Parathyroid adenoma (tissue), 2 donors: Measurements from ENCODE around the gene EPHA1.

Experiments used
- H2AFZ ChIP-seq: fragments of 300-600 bp; sonication (generic); one replicate; pipeline ENCODE4 v1.7.0; 2017; ENCODE audit warnings: antibody characterized with exemption, mild to moderate bottlenecking
- H3K27ac ChIP-seq: fragments of 300-600 bp; sonication (generic); one replicate; pipeline ENCODE4 v1.7.0; 2017
- H3K27me3 ChIP-seq: fragments of 300-600 bp; sonication (generic); one replicate; pipeline ENCODE4 v1.7.0; 2017; ENCODE audit warnings: low read length; ENCODE audit not compliant: control insufficient read depth, insufficient read depth
- H3K36me3 ChIP-seq: fragments of 300-600 bp; sonication (generic); one replicate; pipeline ENCODE4 v1.7.0; 2017; ENCODE audit warnings: low read length; ENCODE audit not compliant: control insufficient read depth, insufficient read depth
- H3K4me1 ChIP-seq: fragments of 300-600 bp; sonication (generic); one replicate; pipeline ENCODE4 v1.7.0; 2017; ENCODE audit warnings: control low read depth
- H3K4me2 ChIP-seq: fragments of 300-600 bp; sonication (generic); one replicate; pipeline ENCODE4 v1.7.0; 2017; ENCODE audit warnings: low read length
- H3K4me3 ChIP-seq: fragments of 300-600 bp; sonication (generic); one replicate; pipeline ENCODE4 v1.7.0; 2017; ENCODE audit warnings: low read depth, low read length
- H3K79me2 ChIP-seq: fragments of 300-600 bp; sonication (generic); one replicate; pipeline ENCODE4 v1.7.0; 2017; ENCODE audit warnings: control low read depth
- H3K9ac ChIP-seq: fragments of 300-600 bp; sonication (generic); one replicate; pipeline ENCODE4 v1.7.0; 2017; ENCODE audit warnings: mild to moderate bottlenecking
- H3K9me3 ChIP-seq: fragments of 300-600 bp; sonication (generic); one replicate; pipeline ENCODE4 v1.7.0; 2017; ENCODE audit warnings: low read length; ENCODE audit not compliant: control insufficient read depth
- CTCF ChIP-seq: fragments of 300-600 bp; sonication (generic); IDR thresholded peaks from one replicate; pipeline ENCODE4 v1.7.0; 2017; ENCODE audit warnings: antibody characterized with exemption, mild to moderate bottlenecking
- donor health status: primary hyperparathyroidism.

The EPHA1 gene

GRCh38 chr7:143434660-143435059, 26.0 kb upstream of the EPHA1 start:
- TF ChIP-seq CTCF, result no peak
- Histone ChIP-seq H2AFZ (peak overlapping the region; percentile 14), H3K4me2 (peak overlapping the region; percentile 2), H3K79me2 (no peaks in the 10 kb centered on the region), H3K4me3 (no peak overlapping the region), H3K9ac (no peak overlapping the region), H3K9me3 (no peaks in the 10 kb centered on the region), H3K4me1 (peaks cover 23% of the 10 kb centered on the region), H3K36me3 (no peaks in the 10 kb centered on the region), H3K27me3 (no peaks in the 10 kb centered on the region), H3K27ac (peak overlapping the region; percentile 8)

- Histone ChIP-seq H3K27me3 (no peaks in the 10 kb centered on the region), H3K9me3 (no peaks in the 10 kb centered on the region), H3K4me3 (no peak overlapping the region), H3K4me2 (no peak overlapping the region), H2AFZ (no peak overlapping the region), H3K79me2 (no peaks in the 10 kb centered on the region), H3K4me1 (peaks cover 23% of the 10 kb centered on the region), H3K9ac (no peak overlapping the region), H3K27ac (no peak overlapping the region), H3K36me3 (no peaks in the 10 kb centered on the region)
- no peak for TF ChIP-seq CTCF
Measured at GRCh38 chr7:143433759-143434158, 25.1 kb upstream of the EPHA1 start.

GRCh38 chr7:143431109-143431508, 22.5 kb upstream of the EPHA1 start:
- TF ChIP-seq CTCF, result no peak
- no peak overlapping the region for H3K9ac ChIP-seq
- peaks cover 14% of the 10 kb centered on the region for H3K4me1 ChIP-seq
- no peak overlapping the region for H3K4me2 ChIP-seq
- no peak overlapping the region for H3K4me3 ChIP-seq
- no peaks in the 10 kb centered on the region for H3K9me3 ChIP-seq
- no peaks in the 10 kb centered on the region for H3K79me2 ChIP-seq
- H3K36me3 ChIP-seq, result no peaks in the 10 kb centered on the region
- no peak overlapping the region for H3K27ac ChIP-seq
- H3K27me3 ChIP-seq, result no peaks in the 10 kb centered on the region
- H2AFZ ChIP-seq, result no peak overlapping the region

- Histone ChIP-seq H3K79me2 (no peaks in the 10 kb centered on the region), H3K27me3 (no peaks in the 10 kb centered on the region), H3K4me1 (peaks cover 9% of the 10 kb centered on the region), H3K4me2 (no peak overlapping the region), H3K27ac (no peak overlapping the region), H3K9me3 (no peaks in the 10 kb centered on the region), H3K36me3 (no peaks in the 10 kb centered on the region), H3K4me3 (no peak overlapping the region), H3K9ac (no peak overlapping the region), H2AFZ (no peak overlapping the region)
- no peak for TF ChIP-seq CTCF
Measured at GRCh38 chr7:143429770-143430698, 21.4 kb upstream of the EPHA1 start.
